Lung (tissue), 12 donors: ENCODE measurements around the gene SUPT4H1. TPM values are rescaled to one million over a fixed set of nuclear protein-coding genes. Genes with fewer than 3 reads are reported as not detected.

Source experiments
- ATAC-seq: fragments of 200-7000 bp; cut with Tn5 transposase; one replicate; pipeline ENCODE4 v1.9.1; 2020; ENCODE audit warnings: moderate number of reproducible peaks; ENCODE audit not compliant: insufficient read depth, low FRiP score
- DNase-seq, 3 donors: peaks; one replicate each; pipeline ENCODE4 v3.0.0-alpha.2; 2013 to 2017
- H3K27ac ChIP-seq, 2 donors: one replicate each; pipeline ENCODE4 v1.5.1; 2013; ENCODE audit warnings: mild to moderate bottlenecking in 2 of 2, moderate library complexity in 2 of 2, control low read depth in 1 of 2, inconsistent platforms in 1 of 2, low read depth in 1 of 2, low read length in 1 of 2
- H3K27me3 ChIP-seq, 3 donors: one replicate each; pipeline ENCODE4 v1.5.1; 2013; ENCODE audit warnings: low read length in 2 of 3; ENCODE audit not compliant: control insufficient read depth in 3 of 3, insufficient read depth in 3 of 3
- H3K36me3 ChIP-seq, 4 donors: one replicate each; pipeline ENCODE4 v1.5.1; 2013; ENCODE audit warnings: low read length in 4 of 4, mild to moderate bottlenecking in 1 of 4, moderate library complexity in 1 of 4; ENCODE audit not compliant: control insufficient read depth in 4 of 4, insufficient read depth in 4 of 4
- H3K4me1 ChIP-seq, 5 donors: one replicate each; pipeline ENCODE4 v1.5.1; 2013; ENCODE audit warnings: low read length in 5 of 5, mild to moderate bottlenecking in 2 of 5, moderate library complexity in 1 of 5; ENCODE audit not compliant: control insufficient read depth in 5 of 5, insufficient read depth in 5 of 5
- H3K4me3 ChIP-seq: one replicate; pipeline ENCODE4 v1.5.1; 2013; ENCODE audit warnings: mild to moderate bottlenecking, control low read depth, moderate library complexity
- H3K9ac ChIP-seq, 2 donors: one replicate each; pipeline ENCODE4 v1.5.1; 2013; ENCODE audit warnings: low read length in 2 of 2, control low read depth in 1 of 2; ENCODE audit not compliant: insufficient read depth in 1 of 2
- H3K9me3 ChIP-seq, 4 donors: one replicate each; pipeline ENCODE4 v1.5.1; 2013; ENCODE audit warnings: low read length in 3 of 4, mild to moderate bottlenecking in 1 of 4, moderate library complexity in 1 of 4; ENCODE audit not compliant: control insufficient read depth in 4 of 4, insufficient read depth in 3 of 4
- WGBS, 2 donors: extraction: QIAGEN DNeasy Blood & Tissue Kit; methylation state at CpG; one replicate each; pipeline ENCODE4 v1.1.7; 2013; 5-methylcytosine and 5-hydroxymethylcytosine counted together
- polyA plus RNA-seq, 2 donors: library from polyadenylated mRNA; stranded (reverse); fragments of 200-250 nt; gene quantifications; one replicate each; pipeline ENCODE4 v1.2.1, GENCODE V29; 2013
- total RNA-seq, 2 donors: library from RNA; depleted of rRNA in 1 of 2; stranded (reverse); fragments of >200 nt in 1 of 2; gene quantifications; one replicate each; pipeline ENCODE4 v1.2.1, GENCODE V29; 2014 to 2021
- TF ChIP-seq, protein P1 (sequence below): IDR thresholded peaks from 2 replicates; pipeline ENCODE4 v1.5.1; 2012; ENCODE audit warnings: mild to moderate bottlenecking; ENCODE audit errors: control extremely low read depth, extremely low read depth
- donor health status: control.
- donor health status: control.
- donor health status: Bipolar disorder and iron deficiency.
- donor health status: healthy.
- donor health status: DM: yes; HTN: yes; CAD: no.

The SUPT4H1 gene
- total and polyA plus RNA-seq, 4 donors, result 54.6 to 97.5 (median 67.4) TPM

DNA sequence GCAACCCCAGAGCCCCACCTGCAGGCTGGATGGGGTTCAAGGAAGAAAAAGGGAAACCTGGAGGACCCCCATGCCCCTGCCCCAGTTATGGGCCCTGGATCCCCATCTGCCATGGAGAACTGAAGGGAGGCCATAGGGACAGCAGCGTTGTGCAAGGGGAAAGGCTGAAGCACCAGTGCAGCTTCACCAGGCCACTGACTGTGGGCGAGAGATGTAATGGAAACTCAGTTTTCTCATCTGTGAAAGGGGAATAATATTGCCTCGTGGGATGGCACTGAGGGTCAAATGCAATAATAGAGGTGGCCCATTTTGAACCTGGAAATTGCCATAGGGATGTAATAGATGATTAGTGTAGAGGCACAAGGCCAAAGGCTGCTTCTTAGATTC lies 13.6 kb downstream of the SUPT4H1 start:
- Histone ChIP-seq H3K9me3 (peaks cover 0 to 3% (median 0%) of the 10 kb centered on the region in 4 donors), H3K27ac (peak overlapping the region in 1 of 2 donors; percentile 87), H3K4me1 (peaks cover 0 to 39% (median 6%) of the 10 kb centered on the region in 5 donors), H3K36me3 (peaks cover 0 to 1% (median under 1%) of the 10 kb centered on the region in 4 donors), H3K27me3 (no peaks in the 10 kb centered on the region), H3K4me3 (no peak overlapping the region), H3K9ac (no peak overlapping the region)
- peak in 1 of 3 donors; percentile 11 for DNase-seq
- WGBS, 2 donors, result 50 to 56% methylated on average over 3 of the region's 3 CpGs
- no peak for ATAC-seq
- TF ChIP-seq, protein P1, sequence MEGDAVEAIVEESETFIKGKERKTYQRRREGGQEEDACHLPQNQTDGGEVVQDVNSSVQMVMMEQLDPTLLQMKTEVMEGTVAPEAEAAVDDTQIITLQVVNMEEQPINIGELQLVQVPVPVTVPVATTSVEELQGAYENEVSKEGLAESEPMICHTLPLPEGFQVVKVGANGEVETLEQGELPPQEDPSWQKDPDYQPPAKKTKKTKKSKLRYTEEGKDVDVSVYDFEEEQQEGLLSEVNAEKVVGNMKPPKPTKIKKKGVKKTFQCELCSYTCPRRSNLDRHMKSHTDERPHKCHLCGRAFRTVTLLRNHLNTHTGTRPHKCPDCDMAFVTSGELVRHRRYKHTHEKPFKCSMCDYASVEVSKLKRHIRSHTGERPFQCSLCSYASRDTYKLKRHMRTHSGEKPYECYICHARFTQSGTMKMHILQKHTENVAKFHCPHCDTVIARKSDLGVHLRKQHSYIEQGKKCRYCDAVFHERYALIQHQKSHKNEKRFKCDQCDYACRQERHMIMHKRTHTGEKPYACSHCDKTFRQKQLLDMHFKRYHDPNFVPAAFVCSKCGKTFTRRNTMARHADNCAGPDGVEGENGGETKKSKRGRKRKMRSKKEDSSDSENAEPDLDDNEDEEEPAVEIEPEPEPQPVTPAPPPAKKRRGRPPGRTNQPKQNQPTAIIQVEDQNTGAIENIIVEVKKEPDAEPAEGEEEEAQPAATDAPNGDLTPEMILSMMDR, result no peak

DNA sequence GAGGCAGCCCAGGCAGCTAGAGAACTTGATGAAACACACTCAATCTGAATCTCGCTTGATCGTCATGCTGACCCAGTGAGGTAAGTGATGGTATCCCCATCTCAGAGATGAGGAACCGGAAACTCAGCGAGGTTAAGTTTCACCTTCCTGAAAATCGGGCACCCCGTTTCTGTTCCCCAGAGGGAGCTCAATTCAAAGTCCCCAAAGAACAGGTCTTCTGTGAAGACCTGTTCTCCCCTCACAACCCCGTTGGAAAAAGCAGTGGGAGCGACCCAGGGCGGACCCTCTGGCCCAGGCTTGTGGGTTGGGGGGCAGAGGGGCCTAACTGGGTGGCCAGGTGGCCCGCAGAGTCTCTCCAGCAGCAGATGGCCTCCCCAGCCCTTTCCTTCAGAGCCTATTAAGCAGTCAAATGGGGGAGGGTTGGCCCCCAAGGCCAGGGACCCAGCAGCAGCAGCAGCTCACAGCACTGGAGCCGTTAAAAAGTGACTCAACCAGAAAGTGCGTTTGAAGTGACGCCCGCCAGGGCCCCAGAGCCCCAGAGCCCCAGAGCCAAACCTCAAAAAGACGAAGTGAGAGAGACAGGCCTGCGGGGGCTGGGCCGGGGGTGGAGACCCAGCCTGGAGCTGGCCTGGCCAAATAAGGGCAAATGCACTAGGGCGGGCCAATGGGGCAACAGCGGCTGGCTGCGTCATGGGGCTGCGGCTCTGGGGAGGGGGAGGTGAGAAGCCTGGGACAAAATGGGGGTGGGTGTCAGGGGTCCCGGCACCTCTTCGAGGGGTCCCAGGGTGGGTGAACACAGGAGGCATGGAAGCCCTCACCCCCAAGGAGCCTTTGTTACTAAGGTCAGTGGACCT lies 14.2 kb downstream of the SUPT4H1 start:
- peaks cover 0 to 39% (median 6%) of the 10 kb centered on the region in 5 donors for H3K4me1 ChIP-seq
- 15 to 32% methylated on average over 23 of the region's 23 CpGs for WGBS, 2 donors
- no peaks in the 10 kb centered on the region for H3K36me3 ChIP-seq
- ATAC-seq (peak; percentile 65), DNase-seq (peak; percentile 83 to 88 (median 87))
- no peak overlapping the region for H3K4me3 ChIP-seq
- H3K27me3 ChIP-seq, result no peaks in the 10 kb centered on the region
- H3K9me3 ChIP-seq, result peaks cover 0 to 3% (median 0%) of the 10 kb centered on the region in 4 donors
- peak overlapping the region in 1 of 2 donors; percentile 97 for H3K27ac ChIP-seq
- H3K9ac ChIP-seq, result no peak overlapping the region
- TF ChIP-seq, protein P1, result no peak

DNA sequence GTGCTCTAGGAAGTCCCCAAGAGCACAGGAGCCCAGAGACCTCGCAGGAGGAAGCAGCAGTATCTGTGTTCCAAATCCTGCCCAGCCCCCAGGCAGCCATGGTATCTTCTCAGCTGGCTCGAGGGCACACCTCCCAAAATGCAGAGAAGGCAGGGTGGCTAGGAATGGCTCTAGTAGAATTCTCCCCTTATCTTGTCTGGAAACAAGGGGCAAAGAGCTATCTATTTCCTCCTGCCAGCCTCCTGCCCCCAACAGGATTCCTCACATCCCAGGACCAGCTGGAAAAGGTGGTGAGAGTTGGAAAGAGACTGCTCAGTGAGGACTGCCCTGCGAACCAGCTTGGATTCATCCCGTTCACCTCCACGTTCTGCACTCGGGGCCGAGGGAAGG lies 14.8 kb downstream of the SUPT4H1 start:
- DNase-seq (peak; percentile 37 to 49 (median 37)), ATAC-seq (no peak)
- 8 to 23% methylated on average over 7 of the region's 7 CpGs for WGBS, 2 donors
- Histone ChIP-seq H3K4me1 (peaks cover 0 to 39% (median 5%) of the 10 kb centered on the region in 5 donors), H3K27ac (peak overlapping the region in 1 of 2 donors; percentile 97), H3K27me3 (no peaks in the 10 kb centered on the region), H3K9ac (no peak overlapping the region), H3K4me3 (no peak overlapping the region), H3K36me3 (no peaks in the 10 kb centered on the region), H3K9me3 (peaks cover 0 to 3% (median 0%) of the 10 kb centered on the region in 4 donors)
- TF ChIP-seq, protein P1, result no peak
